ENCODE results near the gene ZFAND3.
A peak's percentile ranks its signal among the peaks of the same experiment; 100 is the strongest.
"Not testable (repeated sequence)": the region's sequence is repeated elsewhere in the genome, so short reads cannot be mapped to it uniquely, and the experiment has no call there.

ZFAND3 gene

GRCh38 chr6:38100380-38100779, 280.9 kb downstream of the ZFAND3 start:
- DNase-seq, result no peak

- DNase-seq, result no peak
Measured at GRCh38 chr6:38103921-38104320, 284.4 kb downstream of the ZFAND3 start.

DNA sequence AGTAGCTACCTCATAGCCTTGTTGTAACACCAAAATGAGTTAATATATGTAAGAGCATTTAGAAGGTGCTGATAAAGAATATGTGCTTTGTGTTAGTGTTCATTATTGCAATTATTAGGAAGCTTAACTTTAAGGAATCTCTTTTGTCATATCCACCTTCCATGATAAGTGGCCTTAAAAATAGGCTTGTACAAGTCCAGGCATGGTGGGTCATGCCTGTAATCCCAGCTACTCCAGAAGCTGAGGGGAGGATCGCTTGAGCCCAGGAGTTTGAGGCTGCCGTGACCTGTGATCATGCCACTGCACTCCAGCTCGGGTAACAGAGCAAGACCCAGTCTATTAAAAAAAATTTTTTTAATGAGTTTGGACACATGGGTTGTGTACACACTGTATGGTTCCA, 285.5 kb downstream of the ZFAND3 start:
- no peak for DNase-seq

- no peak for DNase-seq
Measured at GRCh38 chr6:38107073-38107472, 287.5 kb downstream of the ZFAND3 start.

GRCh38 chr6:38110481-38110971, 291.0 kb downstream of the ZFAND3 start:
- no peak for DNase-seq

DNA sequence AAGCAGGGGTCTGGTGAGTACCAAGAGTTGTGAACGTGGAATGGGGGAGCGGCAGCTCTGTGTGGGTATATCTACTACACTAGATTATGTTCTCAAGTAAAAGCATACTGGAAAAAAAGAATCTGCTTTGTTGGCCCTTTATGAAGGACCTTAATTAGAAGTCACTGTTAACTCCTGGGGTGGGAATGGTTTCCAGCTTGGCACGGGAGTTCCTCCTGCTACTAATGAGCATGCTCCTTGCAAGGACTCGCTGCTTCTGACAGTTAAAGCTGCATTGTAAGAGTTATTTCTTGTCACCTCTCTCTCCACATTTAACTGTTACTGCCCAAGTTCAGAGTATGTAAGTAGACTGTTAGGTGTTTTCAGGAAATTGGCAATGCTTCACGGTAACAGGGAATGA, 292.7 kb downstream of the ZFAND3 start:
- no peak for DNase-seq

- peak; percentile 15 for DNase-seq
Measured at GRCh38 chr6:38113825-38114576, 294.5 kb downstream of the ZFAND3 start.

- no peak for DNase-seq
Measured at GRCh38 chr6:38114976-38115625, 295.6 kb downstream of the ZFAND3 start.

DNA sequence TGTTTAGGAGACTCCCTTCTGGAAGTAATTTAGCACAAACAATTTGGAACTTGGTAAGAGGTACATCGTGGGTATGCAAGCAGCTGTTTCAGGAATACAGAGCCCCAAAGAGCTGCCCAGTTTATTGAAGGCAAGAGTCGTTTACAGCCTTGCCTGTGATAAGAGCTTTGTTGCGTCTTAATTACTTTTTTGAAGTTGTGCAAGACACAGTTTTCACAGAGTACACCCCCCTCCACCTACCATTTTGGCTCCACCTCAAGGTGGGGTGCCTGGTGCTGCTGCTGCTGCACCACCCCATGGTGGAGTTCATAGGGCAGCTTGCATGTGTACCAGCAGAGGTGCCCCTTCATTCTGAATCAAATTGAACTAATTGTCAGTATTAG, 296.1 kb downstream of the ZFAND3 start:
- DNase-seq, result no peak

GRCh38 chr6:38116248-38116647, 296.7 kb downstream of the ZFAND3 start:
- DNase-seq, result no peak

DNA sequence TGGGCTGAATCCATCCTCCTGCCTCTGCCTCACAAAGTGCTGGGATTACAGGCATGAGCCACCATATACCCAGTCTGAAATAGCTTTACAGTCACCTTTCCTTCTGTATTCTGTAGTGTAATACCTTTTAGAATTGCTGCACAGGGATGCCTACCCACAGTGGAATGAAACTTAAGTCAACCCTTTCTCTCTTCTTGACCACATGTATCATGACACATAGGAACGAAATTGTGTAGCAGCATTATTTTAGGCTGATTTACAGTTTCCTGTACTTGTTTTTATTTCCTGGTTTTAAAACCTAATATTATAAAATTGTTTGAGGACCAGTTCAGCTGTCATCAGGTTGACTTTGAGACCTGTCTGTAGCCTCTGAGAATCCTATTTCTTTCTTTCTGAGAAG, 297.8 kb downstream of the ZFAND3 start:
- DNase-seq, result no peak

DNA sequence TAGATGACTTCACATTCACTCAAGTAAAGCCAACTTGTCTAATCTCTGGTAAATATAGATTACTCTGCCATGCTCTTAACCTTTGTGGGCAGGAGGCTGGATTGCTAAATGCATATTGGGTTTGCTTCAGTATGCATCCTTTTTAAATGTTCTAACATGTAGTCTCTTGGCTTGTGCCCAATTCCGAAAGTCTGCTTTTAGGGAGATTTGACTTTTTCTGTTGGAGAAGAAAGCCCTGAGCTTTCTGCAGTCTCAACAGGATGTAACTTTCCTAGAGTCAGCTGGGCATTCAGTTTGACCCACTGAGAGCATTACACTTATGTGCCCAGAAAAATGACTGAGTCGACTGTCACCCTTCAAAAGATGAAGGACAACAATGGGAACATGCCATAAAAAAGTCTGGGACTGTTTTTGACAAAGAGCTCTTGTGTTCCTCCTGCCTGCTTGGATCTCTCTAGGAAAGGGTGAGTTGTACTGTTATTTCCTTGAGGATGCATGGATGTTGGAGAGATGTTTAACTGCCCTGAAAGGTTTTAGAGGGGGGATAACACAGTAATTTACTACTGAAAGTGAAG, 299.4 kb downstream of the ZFAND3 start:
- DNase-seq, result no peak

DNA sequence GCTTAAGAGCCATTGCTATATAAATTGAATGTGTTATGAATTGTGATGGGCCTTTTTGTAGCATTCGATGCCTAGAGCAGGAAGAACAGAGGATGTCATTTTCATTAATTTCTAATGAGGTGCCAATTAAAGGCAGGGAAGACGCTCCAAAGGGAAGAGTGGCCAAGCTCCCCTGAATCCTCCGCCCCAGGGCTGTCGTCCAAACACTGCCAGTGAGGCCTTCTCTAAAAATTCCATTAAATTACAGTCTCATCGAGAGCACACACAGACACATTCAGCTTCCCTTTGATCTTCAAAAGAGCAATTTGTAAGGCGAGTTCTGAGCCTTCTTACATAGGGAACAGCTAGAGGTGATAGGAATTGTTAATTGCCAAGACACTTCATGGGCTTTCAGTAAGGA, 300.0 kb downstream of the ZFAND3 start:
- DNase-seq, result no peak

DNA sequence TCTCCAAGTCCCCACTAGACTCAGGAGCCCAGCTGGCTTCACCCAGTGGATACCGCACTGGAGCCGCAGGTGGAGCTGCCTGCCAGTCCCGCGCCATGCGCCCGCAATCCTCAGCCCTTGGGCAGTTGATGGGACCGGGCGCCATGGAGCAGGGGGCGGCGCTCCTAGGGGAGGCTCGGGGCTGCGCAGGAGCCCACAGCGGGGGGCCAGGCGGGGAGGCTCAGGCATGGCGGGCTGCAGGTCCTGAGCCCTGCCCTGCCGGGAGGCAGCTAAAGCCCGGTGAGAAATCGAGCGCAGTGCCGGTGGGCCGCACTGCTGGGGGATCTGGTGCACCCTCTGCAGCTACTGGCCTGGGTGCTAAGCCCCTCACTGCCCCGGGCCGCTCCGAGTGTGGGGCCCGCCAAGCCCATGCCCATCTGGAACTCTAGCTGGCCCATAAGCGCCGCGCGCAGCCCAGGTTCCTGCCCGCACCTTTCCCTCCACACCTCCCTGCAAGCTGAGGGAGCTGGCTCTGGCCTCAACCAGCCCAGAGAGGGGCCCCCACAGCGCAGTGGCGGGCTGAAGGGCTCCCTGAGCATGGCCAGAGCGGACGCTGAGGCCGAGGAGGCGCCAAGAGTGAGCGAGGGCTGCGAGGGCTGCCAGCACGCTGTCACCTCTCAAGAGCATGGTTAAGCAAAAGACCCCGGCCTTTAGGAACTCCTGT, 304.8 kb downstream of the ZFAND3 start:
- not testable (repeated sequence) for DNase-seq

GRCh38 chr6:38127284-38127683, 307.8 kb downstream of the ZFAND3 start:
- no peak for DNase-seq

GRCh38 chr6:38131527-38131965, 312.0 kb downstream of the ZFAND3 start:
- no peak for DNase-seq

DNA sequence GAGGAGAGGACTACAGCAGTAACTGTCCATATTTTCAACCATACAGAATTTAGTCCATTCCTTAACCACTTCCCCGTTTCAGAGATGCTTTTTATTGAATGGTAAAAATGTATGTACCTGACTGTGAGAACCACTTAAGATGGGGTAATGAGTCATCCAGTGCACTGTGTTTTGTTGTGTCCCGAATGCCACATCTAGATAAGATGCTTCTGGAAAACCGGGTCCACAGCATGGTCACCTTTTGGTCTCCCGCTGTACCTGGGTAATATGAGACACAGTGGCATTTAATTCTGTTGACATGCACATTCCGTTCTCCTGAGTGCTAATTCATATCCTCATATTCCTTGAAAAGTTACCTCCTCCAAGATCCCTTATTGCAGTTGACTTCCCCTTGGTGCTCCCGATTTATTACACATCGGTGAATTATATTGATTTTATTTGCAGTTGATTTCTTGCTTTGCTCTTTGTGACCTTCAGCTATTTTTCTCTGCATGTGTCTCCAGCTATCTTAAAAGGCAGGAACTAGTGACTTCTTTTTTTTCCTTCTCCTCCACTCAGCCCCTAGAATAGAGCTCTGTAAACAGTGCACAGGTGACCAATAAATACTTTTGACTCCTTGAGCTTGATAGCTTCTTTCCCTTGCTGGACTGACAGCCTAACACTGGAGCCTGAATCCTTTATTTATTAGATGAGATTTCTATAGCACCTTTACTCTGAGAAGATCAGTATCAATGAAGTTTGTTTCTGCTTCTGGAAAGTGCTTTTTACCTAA, 314.6 kb downstream of the ZFAND3 start:
- DNase-seq, result no peak

DNA sequence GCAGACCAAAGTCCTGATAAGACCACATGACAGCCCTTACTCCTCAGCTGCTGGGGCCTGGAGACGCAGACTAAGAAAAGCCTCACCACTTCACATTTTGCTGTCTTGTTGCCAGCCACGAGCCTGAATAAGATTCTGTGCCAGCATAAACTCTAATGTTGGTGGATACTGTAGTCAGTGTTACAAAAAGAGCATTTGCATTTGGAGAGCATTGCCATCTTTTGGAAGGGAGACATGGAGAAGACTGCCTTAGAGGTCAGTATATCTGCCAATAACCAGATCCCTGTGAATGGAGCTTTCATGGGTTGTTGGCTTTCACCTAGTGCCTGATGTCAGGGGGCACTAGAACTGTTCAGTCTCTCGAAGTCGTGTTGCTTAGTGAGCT, 315.2 kb downstream of the ZFAND3 start:
- no peak for DNase-seq

DNA sequence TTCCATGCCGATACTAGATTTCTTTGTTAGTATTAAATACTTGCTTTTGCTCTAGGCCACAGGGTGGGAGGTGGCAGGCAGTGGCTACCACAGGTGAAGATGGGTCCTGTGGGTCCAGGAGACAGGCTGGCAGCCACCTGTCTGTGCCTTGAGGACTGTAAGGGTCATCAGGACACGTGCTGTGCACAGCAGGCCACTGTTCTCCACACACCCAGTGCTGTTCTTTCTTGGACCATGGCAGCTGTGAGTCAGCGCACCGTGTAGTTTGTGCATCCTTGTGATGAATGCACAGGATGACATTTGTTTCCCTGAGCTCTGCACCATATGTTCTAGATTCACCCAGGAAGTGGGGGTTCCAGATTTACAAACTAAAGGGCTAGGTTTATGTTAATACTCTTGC, 317.0 kb downstream of the ZFAND3 start:
- DNase-seq, result no peak

DNA sequence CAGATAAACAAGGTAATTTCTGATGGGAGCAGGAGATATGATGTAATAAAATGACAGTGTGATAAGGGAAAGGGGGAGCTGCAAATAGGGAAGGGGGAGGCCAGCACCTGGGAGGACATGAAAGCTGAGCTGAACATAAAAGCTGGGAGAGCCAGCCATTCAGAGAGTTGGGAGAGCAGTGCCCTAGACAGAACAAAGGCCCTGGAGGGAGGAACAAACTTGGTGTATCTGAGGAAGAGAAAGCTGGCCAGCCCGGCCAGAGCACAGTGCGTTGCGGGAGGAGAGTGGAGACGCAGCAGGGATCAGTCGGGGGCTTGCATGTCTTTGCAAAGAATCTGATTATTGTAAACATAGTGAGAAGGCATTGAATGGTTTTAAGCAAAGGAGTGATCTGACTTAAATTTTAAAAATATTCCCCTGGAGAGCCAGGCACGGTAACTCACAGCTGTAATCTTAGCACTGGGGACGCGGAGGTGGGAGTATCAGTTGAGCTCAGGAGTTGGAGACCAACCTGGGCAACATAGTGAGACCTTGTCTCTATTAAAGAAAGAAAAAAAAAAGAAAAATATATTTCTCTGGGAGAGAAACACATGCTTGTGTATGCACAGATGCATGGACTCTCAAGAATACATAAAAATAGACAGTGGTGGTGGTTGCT, 318.2 kb downstream of the ZFAND3 start:
- DNase-seq, result no peak

DNA sequence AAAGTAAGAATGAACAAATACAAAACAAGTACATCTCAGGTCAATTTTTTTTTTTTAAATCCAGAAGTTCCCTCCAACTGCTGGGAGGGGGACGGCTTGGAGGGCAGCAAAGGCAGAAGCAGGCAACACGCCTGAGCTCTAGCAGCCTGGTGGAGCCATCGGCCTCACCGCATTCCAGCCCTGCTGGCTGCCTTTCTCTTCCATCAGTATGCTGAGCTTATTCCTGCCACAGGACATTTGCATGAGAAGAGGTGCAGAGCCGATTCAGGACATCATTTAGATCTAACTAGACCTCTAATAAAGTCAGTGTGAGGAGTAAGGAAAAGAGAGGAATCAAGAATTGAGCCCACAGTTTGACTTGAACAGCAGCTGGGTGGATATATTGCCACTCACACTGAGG, 318.8 kb downstream of the ZFAND3 start:
- no peak for DNase-seq

GRCh38 chr6:38141085-38141484, 321.6 kb downstream of the ZFAND3 start:
- DNase-seq, result no peak
